ENCODE results near the gene CSNK2A3. TPM values are rescaled to one million over a fixed set of nuclear protein-coding genes. Genes with fewer than 3 reads are reported as not detected.

Gene CSNK2A3
- total RNA-seq, 1 experiment from 2014 or later: 1.6 TPM

- no peak overlapping the region for H3K27ac ChIP-seq
- no peaks in the 10 kb centered on the region for H3K4me1 ChIP-seq (replicated peaks; ENCODE audit: insufficient read depth)
- POLR2A ChIA-PET (ENCODE audit: unreplicated experiment): no interaction called here
- intact Hi-C loops (cut with micrococcal nuclease; ENCODE audit: unreplicated experiment): no loop called here
- H3K79me2 ChIP-seq (ENCODE audit: low read depth): no peaks in the 10 kb centered on the region
- no peaks in the 10 kb centered on the region for H3K36me3 ChIP-seq (ENCODE audit: low read depth)
- H3K27me3 ChIP-seq (ENCODE audit: insufficient read depth, low read depth): peaks cover 25% of the 10 kb centered on the region
- no peaks in the 10 kb centered on the region for H3F3A ChIP-seq (ENCODE audit: insufficient read depth, low read depth)
- CTCF ChIA-PET: no interaction called here
- no peak for TF ChIP-seq EZH2 (IDR thresholded peaks at IDR 0.05; ENCODE audit: low read depth)
- no peak for TF ChIP-seq CTCF (conservative IDR thresholded peaks at IDR 0.05)
- no peak overlapping the region for H2AFZ ChIP-seq
- no peak overlapping the region for H3K4me2 ChIP-seq
- no peaks in the 10 kb centered on the region for H3K9me3 ChIP-seq (ENCODE audit: insufficient read depth, low read depth)
- DNase-seq: no peak
- BruUV-seq (replicated peaks): no TSS peak
- no peaks in the 10 kb centered on the region for H3K9me2 ChIP-seq (ENCODE audit: insufficient read depth)
- H4K20me1 ChIP-seq (ENCODE audit: insufficient read depth): no peaks in the 10 kb centered on the region
- no peak overlapping the region for H3K4me3 ChIP-seq
These were observed 5.5 kb downstream of the CSNK2A3 start for GRCh38 chr11:11347592-11347991.

GRCh38 chr11:11346303-11346702 lies 6.7 kb downstream of the CSNK2A3 start:
- Histone ChIP-seq H4K20me1 (ENCODE audit: insufficient read depth) (no peaks in the 10 kb centered on the region), H3K4me2 (no peak overlapping the region), H3K9me3 (ENCODE audit: insufficient read depth, low read depth) (no peaks in the 10 kb centered on the region), H3K27me3 (ENCODE audit: insufficient read depth, low read depth) (peaks cover 24% of the 10 kb centered on the region), H3K4me1 (replicated peaks; ENCODE audit: insufficient read depth) (no peaks in the 10 kb centered on the region), H3K36me3 (ENCODE audit: low read depth) (no peaks in the 10 kb centered on the region), H3K4me3 (no peak overlapping the region), H3K79me2 (ENCODE audit: low read depth) (no peaks in the 10 kb centered on the region), H2AFZ (no peak overlapping the region), H3K27ac (no peak overlapping the region), H3K9me2 (ENCODE audit: insufficient read depth) (no peaks in the 10 kb centered on the region), H3F3A (ENCODE audit: insufficient read depth, low read depth) (no peaks in the 10 kb centered on the region)
- no TSS peak for BruUV-seq (replicated peaks)
- ChIA-PET CTCF (no interaction called here), POLR2A (ENCODE audit: unreplicated experiment) (no interaction called here)
- no peak for TF ChIP-seq CTCF (conservative IDR thresholded peaks at IDR 0.05)
- TF ChIP-seq EZH2 (IDR thresholded peaks at IDR 0.05; ENCODE audit: low read depth): no peak
- DNase-seq: no peak
- intact Hi-C loops (cut with micrococcal nuclease; ENCODE audit: unreplicated experiment): no loop called here

- TF ChIP-seq CTCF (conservative IDR thresholded peaks at IDR 0.05) (no peak), EZH2 (IDR thresholded peaks at IDR 0.05; ENCODE audit: low read depth) (no peak)
- no peaks in the 10 kb centered on the region for H3F3A ChIP-seq (ENCODE audit: insufficient read depth, low read depth)
- DNase-seq: no peak
- H4K20me1 ChIP-seq (ENCODE audit: insufficient read depth): no peaks in the 10 kb centered on the region
- H3K27ac ChIP-seq: no peak overlapping the region
- no peaks in the 10 kb centered on the region for H3K79me2 ChIP-seq (ENCODE audit: low read depth)
- H3K4me1 ChIP-seq (replicated peaks; ENCODE audit: insufficient read depth): no peaks in the 10 kb centered on the region
- no peak overlapping the region for H2AFZ ChIP-seq
- CTCF ChIA-PET: no interaction called here
- intact Hi-C loops (cut with micrococcal nuclease; ENCODE audit: unreplicated experiment): no loop called here
- H3K9me3 ChIP-seq (ENCODE audit: insufficient read depth, low read depth): no peaks in the 10 kb centered on the region
- H3K27me3 ChIP-seq (ENCODE audit: insufficient read depth, low read depth): peaks cover 29% of the 10 kb centered on the region
- POLR2A ChIA-PET (ENCODE audit: unreplicated experiment): no interaction called here
- no peak overlapping the region for H3K4me3 ChIP-seq
- H3K36me3 ChIP-seq (ENCODE audit: low read depth): no peaks in the 10 kb centered on the region
- no peaks in the 10 kb centered on the region for H3K9me2 ChIP-seq (ENCODE audit: insufficient read depth)
- no TSS peak for BruUV-seq (replicated peaks)
- no peak overlapping the region for H3K4me2 ChIP-seq
These were observed 8.0 kb downstream of the CSNK2A3 start for GRCh38 chr11:11345099-11345498.

All from PC-9 (cell line).